Naive thymus-derived CD8-positive, alpha-beta T cell (primary cell): Measurements from ENCODE around the gene TSPAN31. TPM values are rescaled to one million over a fixed set of nuclear protein-coding genes. Genes with fewer than 3 reads are reported as not detected.
"Not testable (repeated sequence)": the region's sequence is repeated elsewhere in the genome, so short reads cannot be mapped to it uniquely, and the experiment has no call there.

Experiments used
- ATAC-seq, 2 donors: fragments of 150-1000 bp; cut with Tn5 transposase in 1 of 2; sonication (Bioruptor Pico), chemical (Tn5 transposase) in 1 of 2; 1 replicate in 1 of 2; 2 replicates in 1 of 2; pipeline ENCODE4 v1.10.0; 2021; ENCODE audit warnings: mild to moderate bottlenecking in 2 of 2, moderate library complexity in 2 of 2
- POLR2A ChIA-PET: fragments of 350-600 bp; sonication (Branson Sonifier 250); formaldehyde crosslinking; loops from one replicate; lab custom pipeline; 2021; ENCODE audit warnings: antibody characterized with exemption; lab: Charles Lee
- DNase-seq, 10 donors: peaks; one replicate each; pipeline versions ENCODE4 v3.0.0 to v3.0.0-alpha.2; 2020 to 2022
- H3K27ac Mint-ChIP-seq, 10 donors: one replicate each; pipeline ENCODE4 v1.8.0; 2020 to 2022; ENCODE audit warnings: mild to moderate bottlenecking in 10 of 10, mixed read lengths in 10 of 10, moderate library complexity in 4 of 10, inconsistent platforms in 1 of 10
- H3K27me3 Mint-ChIP-seq, 5 donors: one replicate each; pipeline ENCODE4 v1.8.0; 2021 to 2022; ENCODE audit warnings: mixed read lengths in 5 of 5
- H3K36me3 Mint-ChIP-seq, 3 donors: one replicate each; pipeline ENCODE4 v1.8.0; 2020 to 2022; ENCODE audit warnings: mixed read lengths in 3 of 3, mild to moderate bottlenecking in 2 of 3, inconsistent platforms in 1 of 3
- H3K4me1 Mint-ChIP-seq, 4 donors: one replicate each; pipeline ENCODE4 v1.8.0; 2021 to 2022; ENCODE audit warnings: mixed read lengths in 4 of 4
- H3K4me3 Mint-ChIP-seq, 10 donors: one replicate each; pipeline ENCODE4 v1.8.0; 2020 to 2022; ENCODE audit warnings: mild to moderate bottlenecking in 10 of 10, mixed read lengths in 10 of 10, moderate library complexity in 6 of 10, inconsistent platforms in 1 of 10
- H3K9me3 Mint-ChIP-seq, 9 donors: one replicate each; pipeline ENCODE4 v1.8.0; 2020 to 2022; ENCODE audit warnings: mixed read lengths in 9 of 9, mild to moderate bottlenecking in 3 of 9, inconsistent platforms in 1 of 9, moderate library complexity in 1 of 9
- polyA plus RNA-seq, 3 donors: library from polyadenylated mRNA; unstranded; fragments of 300-500 nt; fragmentation: Illumina TruSeq; gene quantifications; one replicate each; pipeline ENCODE4 v1.2.3, GENCODE V29; 2021
- total RNA-seq, 8 experiments: library from RNA in 2 of 8; stranded (reverse) in 2 of 8; gene quantifications; one replicate each; pipeline ENCODE4 v1.2.3 and lab custom pipeline; 2021 to 2026

Gene TSPAN31
- total and polyA plus RNA-seq, 5 experiments from 2014 or later = 22.5 to 53.3 (median 42.2) TPM

DNA sequence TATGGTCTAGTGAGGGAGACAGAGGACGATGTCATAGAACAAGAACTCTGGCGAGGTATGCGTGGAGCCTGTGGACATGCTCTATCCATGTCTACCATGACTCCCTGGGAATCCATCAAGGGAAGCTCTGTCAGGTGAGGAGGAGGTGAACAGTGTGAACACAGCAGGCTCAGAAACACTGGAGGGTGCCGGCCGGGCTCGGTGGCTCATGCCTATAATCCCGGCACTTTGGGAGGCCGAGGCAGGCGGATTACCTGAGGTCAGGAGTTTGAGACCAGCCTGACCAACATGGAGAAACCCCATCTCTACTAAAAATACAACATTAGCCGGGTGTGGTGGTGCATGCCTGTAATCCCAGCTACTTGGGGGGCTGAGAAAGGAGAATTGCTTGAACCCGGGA, 29.8 kb downstream of the TSPAN31 start:
- POLR2A ChIA-PET = interaction anchor here (1.7 kb wide), 1 partner anchor 9 kb away, joined by 8 read pairs; no protein-coding TSS in a partner anchor
- H3K4me3 Mint-ChIP-seq, H3K27ac Mint-ChIP-seq, DNase-seq, ATAC-seq, H3K27me3 Mint-ChIP-seq, H3K9me3 Mint-ChIP-seq, H3K36me3 Mint-ChIP-seq: not testable (repeated sequence)
- H3K4me1 Mint-ChIP-seq = peaks cover 17 to 31% (median 26%) of the 10 kb centered on the region in 4 donors

GRCh38 chr12:57775044-57775443, 30.2 kb downstream of the TSPAN31 start:
- Mint-ChIP-seq H3K27me3 (no peaks in the 10 kb centered on the region), H3K4me3 (peak overlapping the region in 2 of 10 donors; percentile 26 to 43), H3K4me1 (peaks cover 17 to 28% (median 27%) of the 10 kb centered on the region in 4 donors), H3K9me3 (no peaks in the 10 kb centered on the region), H3K27ac (peak overlapping the region in 1 of 10 donors; percentile 53), H3K36me3 (peaks cover 0 to 4% (median 0%) of the 10 kb centered on the region in 3 donors)
- no peak for ATAC-seq
- POLR2A ChIA-PET = interaction anchor here (1.7 kb wide), 1 partner anchor 8 kb away, joined by 8 read pairs; no protein-coding TSS in a partner anchor
- no peak for DNase-seq

DNA sequence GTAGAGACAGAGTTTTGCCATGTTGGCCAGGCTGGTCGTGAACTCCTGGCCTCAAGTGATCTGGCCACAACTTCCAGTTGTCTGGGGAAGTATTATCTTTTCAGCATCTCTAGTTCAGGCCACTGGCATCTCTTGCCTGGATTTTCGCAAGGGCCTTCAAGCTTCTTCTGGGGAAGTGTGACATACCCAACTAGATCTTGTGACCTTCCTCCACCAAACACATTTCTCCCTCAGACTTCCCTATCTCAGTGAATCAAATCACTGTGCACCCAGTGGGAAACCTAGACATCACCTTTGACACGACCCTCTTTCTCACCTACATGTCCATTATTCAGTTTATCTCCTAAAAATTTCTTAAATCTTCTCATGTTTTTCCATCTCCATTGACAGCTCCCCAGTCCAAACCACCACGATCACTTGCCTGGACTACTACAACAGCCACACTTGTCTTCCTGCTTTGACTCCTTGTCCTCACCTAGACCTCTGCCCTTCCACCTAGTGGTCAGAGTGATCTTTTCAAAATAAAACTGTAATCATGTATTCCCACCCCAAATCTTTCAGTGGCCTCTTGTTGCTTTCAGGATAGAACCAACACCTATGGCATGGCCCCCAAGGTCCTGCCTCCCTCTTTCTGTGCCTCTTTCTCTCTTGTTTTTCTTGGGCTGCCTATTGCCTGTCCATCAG, 30.9 kb downstream of the TSPAN31 start:
- H3K36me3 Mint-ChIP-seq = no peaks in the 10 kb centered on the region
- H3K27me3 Mint-ChIP-seq = no peaks in the 10 kb centered on the region
- peak overlapping the region in 5 of 10 donors; percentile 3 to 43 (median 15) for H3K4me3 Mint-ChIP-seq
- peaks cover 21 to 32% (median 28%) of the 10 kb centered on the region in 4 donors for H3K4me1 Mint-ChIP-seq
- no peak for ATAC-seq
- H3K27ac Mint-ChIP-seq = peak overlapping the region in 3 of 10 donors; percentile 36 to 57 (median 56)
- POLR2A ChIA-PET = interaction anchor here (1.7 kb wide), 1 partner anchor 8 kb away, joined by 8 read pairs; no protein-coding TSS in a partner anchor
- no peaks in the 10 kb centered on the region for H3K9me3 Mint-ChIP-seq
- DNase-seq = no peak

GRCh38 chr12:57776247-57776587, 31.4 kb downstream of the TSPAN31 start:
- no peak for ATAC-seq
- Mint-ChIP-seq H3K4me3 (no peak overlapping the region), H3K27me3 (no peaks in the 10 kb centered on the region), H3K27ac (peak overlapping the region in 2 of 10 donors; percentile 56 to 57), H3K4me1 (peaks cover 21 to 35% (median 29%) of the 10 kb centered on the region in 4 donors), H3K36me3 (no peaks in the 10 kb centered on the region), H3K9me3 (no peaks in the 10 kb centered on the region)
- DNase-seq = no peak
- POLR2A ChIA-PET = no interaction called here

DNA sequence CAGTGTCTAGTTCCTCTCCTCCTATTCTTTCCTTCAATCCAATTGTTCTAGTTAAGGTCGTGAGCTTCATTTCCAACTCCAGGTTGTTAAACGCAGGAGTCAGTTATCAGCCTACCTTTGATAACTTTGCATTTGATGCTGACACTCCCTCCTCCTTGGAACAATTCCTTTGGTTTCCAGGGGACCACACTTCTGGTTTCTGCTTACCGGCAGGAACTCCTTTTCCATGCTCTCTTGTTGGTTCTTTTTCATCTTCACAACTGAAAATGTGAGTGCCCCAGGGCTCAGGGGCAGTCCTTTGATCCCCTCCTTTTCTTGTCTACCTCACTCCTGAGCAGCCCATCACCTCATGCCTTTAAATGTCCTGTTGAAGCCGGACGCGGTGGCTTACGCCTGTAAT, 32.5 kb downstream of the TSPAN31 start:
- POLR2A ChIA-PET = no interaction called here

DNA sequence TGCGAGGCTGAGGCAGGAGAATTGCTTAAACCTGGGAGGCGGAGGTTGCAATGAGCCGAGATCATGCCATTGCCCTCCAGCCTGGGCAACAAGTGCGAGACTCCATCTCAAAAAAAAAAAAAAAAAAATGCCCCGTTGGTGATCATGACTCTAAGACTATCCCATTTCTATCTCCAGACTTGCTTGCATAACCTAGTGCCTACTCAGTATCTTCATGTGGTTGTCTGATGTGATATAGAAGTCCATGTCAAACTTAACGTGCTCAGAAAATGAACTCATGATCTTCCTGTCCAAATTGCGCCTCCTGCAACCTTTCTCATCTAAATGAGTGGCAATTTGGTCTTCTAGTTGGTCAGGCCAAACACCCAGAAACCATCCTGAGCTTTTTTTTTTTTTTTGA, 33.1 kb downstream of the TSPAN31 start:
- no peak overlapping the region for H3K4me3 Mint-ChIP-seq
- H3K36me3 Mint-ChIP-seq = peaks cover 0 to 4% (median 0%) of the 10 kb centered on the region in 3 donors
- POLR2A ChIA-PET = interaction anchor here (1.0 kb wide), 1 partner anchor 12 kb away, joined by 3 read pairs; no protein-coding TSS in a partner anchor
- no peak overlapping the region for H3K27ac Mint-ChIP-seq
- no peaks in the 10 kb centered on the region for H3K9me3 Mint-ChIP-seq
- no peak for ATAC-seq
- peaks cover 0 to 4% (median 0%) of the 10 kb centered on the region in 5 donors for H3K27me3 Mint-ChIP-seq
- peaks cover 25 to 43% (median 36%) of the 10 kb centered on the region in 4 donors for H3K4me1 Mint-ChIP-seq
- DNase-seq = no peak

More for the DNA sequence above, 32.5 kb downstream of the TSPAN31 start:
- Mint-ChIP-seq H3K27me3 (peaks cover 0 to under 1% (median 0%) of the 10 kb centered on the region in 5 donors), H3K9me3 (no peaks in the 10 kb centered on the region), H3K4me3 (no peak overlapping the region), H3K27ac (no peak overlapping the region), H3K36me3 (no peaks in the 10 kb centered on the region), H3K4me1 (peaks cover 22 to 39% (median 32%) of the 10 kb centered on the region in 4 donors)
- ATAC-seq (no peak), DNase-seq (no peak)

DNA sequence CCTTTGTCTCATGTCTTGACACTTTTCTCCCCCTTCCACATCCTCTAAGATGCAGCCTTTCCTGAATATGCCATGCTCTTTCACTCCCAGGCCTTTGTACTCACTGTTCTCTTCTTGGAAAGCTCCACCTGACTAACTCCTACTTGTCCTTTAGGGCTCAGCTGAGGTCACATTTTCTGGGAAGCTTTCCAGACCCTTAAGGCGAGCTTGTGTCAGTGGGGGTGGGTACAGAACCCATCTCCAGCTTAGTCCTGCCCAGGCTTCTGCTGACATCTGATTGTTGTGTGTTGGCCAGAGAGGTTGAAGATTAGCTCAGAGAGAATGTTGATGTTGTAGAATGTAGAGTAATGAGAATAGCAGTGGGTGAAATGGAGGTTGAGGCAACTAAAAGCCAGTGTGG, 34.9 kb downstream of the TSPAN31 start:
- ATAC-seq (no peak), DNase-seq (no peak)
- no peaks in the 10 kb centered on the region for H3K9me3 Mint-ChIP-seq
- no peak overlapping the region for H3K4me3 Mint-ChIP-seq
- peaks cover 30 to 52% (median 43%) of the 10 kb centered on the region in 4 donors for H3K4me1 Mint-ChIP-seq
- H3K36me3 Mint-ChIP-seq = peaks cover 0 to 4% (median 4%) of the 10 kb centered on the region in 3 donors
- peak overlapping the region in 7 of 10 donors; percentile 6 to 100 (median 76) for H3K27ac Mint-ChIP-seq
- peaks cover 0 to 4% (median 0%) of the 10 kb centered on the region in 5 donors for H3K27me3 Mint-ChIP-seq
- POLR2A ChIA-PET = interaction anchor here (1.3 to 3.0 kb wide), 2 partner anchors 21 to 23 kb away, joined by 4 to 9 read pairs; no protein-coding TSS in a partner anchor

DNA sequence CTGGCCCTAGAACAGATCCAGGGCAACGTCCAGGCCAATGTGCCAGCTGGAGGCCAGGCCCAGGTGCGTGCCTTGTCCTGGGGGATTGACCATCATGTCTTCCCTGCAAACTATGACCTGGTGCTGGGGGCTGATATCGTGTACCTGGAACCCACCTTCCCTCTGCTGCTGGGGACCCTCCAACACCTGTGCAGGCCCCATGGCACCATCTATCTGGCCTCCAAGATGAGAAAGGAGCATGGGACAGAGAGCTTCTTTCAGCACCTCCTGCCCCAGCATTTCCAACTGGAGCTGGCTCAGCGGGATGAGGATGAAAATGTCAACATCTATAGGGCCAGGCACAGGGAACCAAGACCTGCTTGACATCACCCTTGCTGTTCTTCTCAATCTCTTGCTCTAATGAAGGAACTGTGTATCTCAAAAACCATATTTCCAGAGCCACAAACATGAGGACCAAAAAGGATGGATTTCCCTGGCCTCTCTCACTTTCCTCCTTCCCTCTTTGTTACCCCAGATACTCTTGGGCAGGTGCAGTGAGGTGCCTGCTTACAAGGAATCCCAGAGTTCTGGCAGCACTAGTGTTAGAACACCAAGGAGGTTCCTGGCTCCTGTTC, 35.6 kb downstream of the TSPAN31 start:
- ATAC-seq (no peak), DNase-seq (no peak)
- Mint-ChIP-seq H3K27ac (peak overlapping the region in 9 of 10 donors; percentile 45 to 100 (median 99)), H3K36me3 (peaks cover 0 to 4% (median 4%) of the 10 kb centered on the region in 3 donors), H3K4me1 (peaks cover 30 to 52% (median 43%) of the 10 kb centered on the region in 4 donors), H3K9me3 (no peaks in the 10 kb centered on the region), H3K27me3 (peaks cover 0 to 4% (median 0%) of the 10 kb centered on the region in 5 donors), H3K4me3 (peak overlapping the region in 2 of 10 donors; percentile 51 to 100)
- POLR2A ChIA-PET = interaction anchor here (1.3 to 3.0 kb wide), 2 partner anchors 22 to 24 kb away, joined by 4 to 9 read pairs; no protein-coding TSS in a partner anchor

DNA sequence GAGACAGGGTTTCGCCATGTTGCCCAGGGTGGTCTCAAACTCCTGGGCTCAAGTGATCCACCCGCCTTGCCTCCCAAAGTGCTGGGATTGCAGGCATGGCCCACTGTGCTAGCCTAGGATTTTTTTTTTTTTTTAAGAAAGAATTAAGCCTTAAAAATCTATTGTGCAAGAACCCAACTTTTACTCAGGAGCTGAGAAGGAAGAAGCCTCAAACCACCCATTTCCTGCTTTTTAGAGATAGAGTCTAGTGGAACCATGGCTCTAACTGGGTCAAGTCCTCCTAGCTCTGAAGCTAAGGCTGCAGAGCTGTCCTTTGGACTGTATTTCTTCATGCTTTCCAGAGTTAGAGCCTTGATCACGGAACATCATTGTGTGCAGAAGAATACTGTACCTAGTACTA, 36.4 kb downstream of the TSPAN31 start:
- peak in 1 of 10 donors; percentile 11 for DNase-seq
- H3K4me1 Mint-ChIP-seq = peaks cover 27 to 53% (median 43%) of the 10 kb centered on the region in 4 donors
- ATAC-seq = peak in 1 of 2 donors; percentile 23

GRCh38 chr12:57781801-57782200, 37.0 kb downstream of the TSPAN31 start:
- Mint-ChIP-seq H3K4me3 (peak overlapping the region; percentile 10 to 100 (median 99)), H3K36me3 (peaks cover 0 to 18% (median 4%) of the 10 kb centered on the region in 3 donors), H3K27ac (peak overlapping the region; percentile 91 to 100 (median 99)), H3K27me3 (peaks cover 0 to 4% (median 0%) of the 10 kb centered on the region in 5 donors), H3K4me1 (peaks cover 28 to 55% (median 48%) of the 10 kb centered on the region in 4 donors), H3K9me3 (no peaks in the 10 kb centered on the region)
- POLR2A ChIA-PET = interaction anchor here (0.6 to 3.0 kb wide), 8 partner anchors 9 to 361 kb away, joined by 3 to 20 read pairs (median 6); partner anchors contain the start of genes CDK4, CTDSP2, EEF1AKMT3 and METTL1
- ATAC-seq (no peak), DNase-seq (no peak)

More for the DNA sequence above, 36.4 kb downstream of the TSPAN31 start:
- H3K27me3 Mint-ChIP-seq = peaks cover 0 to 4% (median 0%) of the 10 kb centered on the region in 5 donors
- H3K9me3 Mint-ChIP-seq = no peaks in the 10 kb centered on the region
- H3K36me3 Mint-ChIP-seq = peaks cover 0 to 13% (median 4%) of the 10 kb centered on the region in 3 donors
- H3K4me3 Mint-ChIP-seq = peak overlapping the region in 9 of 10 donors; percentile 10 to 100 (median 99)
- peak overlapping the region; percentile 45 to 100 (median 99) for H3K27ac Mint-ChIP-seq
- POLR2A ChIA-PET = interaction anchor here (0.6 to 3.0 kb wide), 9 partner anchors 9 to 360 kb away, joined by 3 to 20 read pairs (median 5); partner anchors contain the start of genes CDK4, CTDSP2, EEF1AKMT3 and METTL1

DNA sequence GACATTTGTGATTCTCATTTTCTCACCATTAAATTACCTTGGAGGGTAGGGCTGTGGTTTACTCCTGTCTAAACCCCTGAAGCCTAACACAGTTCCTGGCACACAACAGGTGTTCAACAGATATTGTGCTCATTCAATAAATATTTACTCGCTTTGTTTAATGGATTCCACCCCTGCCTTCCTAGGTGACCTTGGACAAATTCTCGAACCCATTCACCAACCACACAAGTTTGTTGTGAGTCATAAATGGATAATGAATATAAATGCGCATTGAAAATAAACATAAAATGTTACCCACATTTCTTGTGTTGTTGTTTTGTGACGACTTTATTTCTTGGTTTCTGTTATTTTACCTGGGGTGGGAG, 37.4 kb downstream of the TSPAN31 start:
- Mint-ChIP-seq H3K9me3 (no peaks in the 10 kb centered on the region), H3K4me3 (peak overlapping the region; percentile 99 to 100 (median 99)), H3K27me3 (peaks cover 0 to 4% (median 0%) of the 10 kb centered on the region in 5 donors), H3K36me3 (peaks cover 0 to 22% (median 6%) of the 10 kb centered on the region in 3 donors), H3K4me1 (peaks cover 28 to 55% (median 48%) of the 10 kb centered on the region in 4 donors), H3K27ac (peak overlapping the region; percentile 97 to 100 (median 99))
- DNase-seq = peak in 1 of 10 donors; percentile 16
- ATAC-seq = no peak
- POLR2A ChIA-PET = interaction anchor here (0.9 to 2.8 kb wide), 14 partner anchors 10 to 261 kb away, joined by 3 to 20 read pairs (median 4); partner anchors contain the start of genes ATP23, CDK4, CTDSP2 and DDIT3
